GM19099 (cell line): ENCODE data around the gene ARHGAP27.

Source experiments
- POLR2A ChIP-seq: IDR thresholded peaks from 3 replicates; pipeline ENCODE4 v1.6.1; 2011; ENCODE audit warnings: low read depth; ENCODE audit not compliant: insufficient read length; ENCODE audit errors: extremely low read depth

ARHGAP27 gene

DNA sequence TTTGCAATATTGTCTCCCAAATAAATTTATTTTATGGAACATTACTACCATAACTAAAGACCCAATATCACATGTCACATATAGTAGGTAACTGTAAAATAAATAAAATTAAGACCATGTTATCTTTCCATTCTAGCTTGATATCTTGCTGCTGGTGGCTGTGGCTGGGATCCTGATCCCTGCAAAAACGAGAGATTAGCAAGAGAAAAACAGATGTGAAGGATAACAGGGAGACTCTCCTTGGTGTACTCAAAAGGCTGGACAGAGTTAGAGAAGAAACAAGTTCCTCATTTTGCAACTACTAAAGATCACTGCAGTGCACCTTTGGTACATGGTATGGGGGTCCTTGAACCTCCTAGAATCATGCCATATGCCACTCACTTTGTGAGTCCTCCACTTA lies 49.7 kb downstream of the ARHGAP27 start:
- TF ChIP-seq POLR2A, result no peak

DNA sequence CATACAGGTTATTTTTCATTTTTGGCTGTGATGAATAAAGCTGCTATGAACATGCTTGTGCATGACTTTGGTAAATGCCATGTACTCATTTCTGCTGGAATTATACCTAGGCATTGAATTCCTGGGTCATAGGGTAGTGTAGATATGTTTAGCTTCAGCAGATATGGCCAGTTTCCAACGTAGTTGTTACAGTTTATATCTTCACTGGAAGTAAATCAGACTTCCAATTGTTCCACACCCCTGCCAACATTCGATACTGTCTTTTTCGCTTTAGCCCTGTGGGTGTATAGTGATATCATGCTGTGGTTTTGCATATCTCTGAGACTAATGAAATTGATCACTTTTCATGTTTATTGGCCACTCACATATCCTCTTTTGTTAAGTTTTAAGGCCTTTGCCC lies 50.4 kb downstream of the ARHGAP27 start:
- TF ChIP-seq POLR2A, result no peak

DNA sequence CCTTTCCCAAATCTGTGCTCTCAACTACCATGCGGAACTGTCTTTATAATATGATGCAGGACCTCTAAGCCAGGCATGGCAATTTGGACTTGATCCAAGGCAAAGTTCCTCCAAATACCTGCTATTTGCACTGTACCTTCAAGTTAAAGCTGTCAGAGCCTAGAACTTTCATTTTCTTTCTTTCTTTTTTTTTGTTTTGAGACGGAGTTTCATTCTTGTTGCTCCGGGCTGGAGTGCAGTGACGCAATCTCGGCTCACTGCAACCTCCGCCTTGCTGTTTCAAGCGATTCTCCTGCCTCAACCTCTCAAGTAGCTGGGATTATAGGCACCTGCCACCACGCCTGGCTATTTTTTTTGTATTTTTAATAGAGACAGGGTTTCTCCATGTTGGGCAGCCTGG lies 51.7 kb downstream of the ARHGAP27 start:
- TF ChIP-seq POLR2A, result no peak

DNA sequence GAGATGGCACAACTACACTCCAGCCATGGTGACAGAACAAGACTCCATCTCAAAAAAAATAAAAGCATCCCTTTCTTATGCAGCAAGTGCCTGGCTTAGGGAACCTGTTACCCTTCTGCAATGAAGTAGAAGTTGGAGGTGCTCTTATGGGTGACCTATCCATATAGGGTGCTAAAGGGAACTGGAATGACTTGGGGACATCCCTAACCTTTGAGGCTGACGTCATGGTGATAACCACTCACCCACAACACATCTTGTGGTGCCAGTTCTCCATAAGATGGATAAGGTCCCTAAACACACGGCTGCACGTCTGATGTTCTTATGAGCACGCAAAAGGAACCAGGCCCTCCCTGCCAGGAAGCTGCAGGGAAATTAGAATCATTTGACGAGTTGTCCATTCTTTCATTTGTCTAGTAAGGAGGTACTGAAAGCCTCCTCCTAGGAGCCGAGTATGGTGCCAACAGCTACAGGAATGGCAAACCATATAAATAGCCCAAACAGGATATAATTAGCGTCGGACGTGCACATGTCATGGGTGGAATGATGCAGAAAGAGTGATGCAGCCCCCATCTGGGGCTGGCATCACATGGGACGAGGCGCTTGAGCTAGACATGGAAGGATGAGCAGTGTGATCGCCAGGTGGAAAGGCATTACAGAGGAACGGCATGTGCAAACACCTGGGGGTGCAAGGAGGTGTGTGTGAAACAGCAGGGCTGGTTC lies 52.5 kb downstream of the ARHGAP27 start:
- TF ChIP-seq POLR2A, result no peak

DNA sequence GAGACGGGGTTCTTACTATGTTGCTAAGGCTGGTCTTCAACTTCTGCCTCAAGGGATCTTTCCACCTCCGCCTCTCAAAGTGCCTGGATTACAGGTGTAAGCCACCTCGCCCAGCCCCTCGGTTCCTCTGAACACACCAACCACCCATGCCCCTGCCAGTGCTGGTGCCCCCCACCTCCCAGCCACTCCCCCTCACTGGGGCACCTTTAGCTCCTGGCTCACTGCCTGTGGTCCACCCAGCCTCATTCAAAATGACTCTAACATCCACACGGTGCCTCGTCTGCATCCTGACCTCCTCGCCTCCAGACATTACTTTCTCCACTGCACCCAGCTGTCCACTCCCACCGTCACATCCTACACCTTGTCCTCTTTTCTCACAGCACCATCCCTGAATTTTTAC lies 55.3 kb downstream of the ARHGAP27 start:
- TF ChIP-seq POLR2A, result no peak

DNA sequence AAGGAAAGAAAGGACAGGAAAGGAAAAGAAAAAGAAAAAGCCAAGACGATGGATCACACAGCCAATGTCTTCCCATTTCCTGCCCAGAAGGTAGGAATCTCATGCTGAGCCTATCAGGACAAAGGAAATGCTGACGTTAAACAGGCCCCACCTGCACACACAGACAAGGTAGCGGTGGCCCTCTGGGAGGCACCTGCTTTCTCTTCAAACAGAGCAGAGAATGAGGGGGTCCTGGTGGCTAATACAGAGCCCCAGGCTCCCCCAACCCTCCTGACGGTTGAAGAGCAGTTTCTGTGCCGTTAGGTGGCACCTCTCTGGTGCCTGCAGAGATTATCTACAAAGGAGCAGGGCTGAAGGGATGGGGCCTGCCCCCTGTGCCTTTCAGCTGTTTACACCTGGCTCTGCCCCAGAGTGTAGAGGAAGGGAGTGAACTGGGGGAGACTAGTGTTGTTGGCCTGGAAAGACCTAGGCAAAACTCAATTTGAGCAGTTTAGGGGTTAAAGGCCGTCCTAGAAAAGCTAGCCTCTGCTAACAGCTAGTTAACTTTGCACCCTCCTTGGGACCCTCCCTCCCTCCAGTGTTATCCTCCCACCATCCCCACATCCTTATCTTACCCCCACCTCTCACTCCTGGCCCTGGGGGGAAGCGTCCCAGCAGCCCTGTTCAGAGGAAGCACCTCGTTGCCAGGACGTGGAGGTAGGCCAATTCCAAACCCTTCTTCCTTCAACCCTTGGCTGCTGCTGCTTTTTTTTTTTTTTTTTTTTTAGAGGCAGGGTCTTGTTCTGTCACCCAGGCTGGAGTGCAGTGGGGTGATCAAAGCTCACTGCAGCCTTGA lies 56.3 kb downstream of the ARHGAP27 start:
- no peak for TF ChIP-seq POLR2A

DNA sequence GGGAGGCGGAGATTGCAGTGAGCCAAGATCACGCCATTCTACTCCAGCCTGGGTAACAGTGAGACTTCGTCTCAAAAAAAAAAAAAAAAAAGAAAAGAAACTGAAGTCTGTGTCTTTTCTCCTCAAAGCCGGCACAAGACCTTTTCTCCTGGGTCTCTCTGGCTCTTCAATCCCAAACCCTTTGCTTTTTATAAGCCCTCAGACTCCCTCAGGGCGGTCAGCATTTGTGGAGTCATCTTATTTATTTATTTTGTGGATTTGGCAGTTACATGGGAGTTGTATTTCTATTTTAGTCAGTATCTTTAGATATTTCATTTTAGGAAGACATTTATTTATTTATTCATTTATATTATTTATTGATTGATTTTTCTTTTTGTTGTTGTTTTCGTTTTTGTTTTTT lies 58.2 kb downstream of the ARHGAP27 start:
- no peak for TF ChIP-seq POLR2A

DNA sequence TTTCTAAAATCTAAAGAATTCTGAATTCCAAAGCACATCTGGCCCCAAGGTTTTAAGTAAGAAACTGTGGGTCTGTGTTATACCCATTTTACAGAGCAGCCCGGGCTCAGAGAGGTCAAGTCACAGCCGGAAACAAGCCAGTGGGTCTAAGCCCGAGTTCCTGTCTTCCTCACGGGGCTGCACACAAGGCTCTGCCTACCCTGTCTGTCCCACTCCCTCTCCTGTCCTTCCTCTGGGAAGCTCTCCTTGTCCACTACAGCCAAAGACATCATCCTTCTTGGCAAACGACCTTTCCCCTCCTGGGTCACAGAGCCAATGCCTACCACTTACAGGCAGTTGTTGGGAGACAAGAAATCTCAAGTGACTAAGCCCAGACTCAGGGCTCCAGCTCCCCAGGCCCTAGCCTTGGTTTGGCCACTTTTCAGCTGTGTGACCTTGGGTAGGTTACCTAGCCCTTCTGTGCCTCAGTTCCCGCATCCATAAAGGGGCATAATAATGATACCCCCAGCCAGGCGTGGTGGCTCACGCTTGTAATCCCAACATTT lies 60.3 kb downstream of the ARHGAP27 start:
- TF ChIP-seq POLR2A, result no peak

DNA sequence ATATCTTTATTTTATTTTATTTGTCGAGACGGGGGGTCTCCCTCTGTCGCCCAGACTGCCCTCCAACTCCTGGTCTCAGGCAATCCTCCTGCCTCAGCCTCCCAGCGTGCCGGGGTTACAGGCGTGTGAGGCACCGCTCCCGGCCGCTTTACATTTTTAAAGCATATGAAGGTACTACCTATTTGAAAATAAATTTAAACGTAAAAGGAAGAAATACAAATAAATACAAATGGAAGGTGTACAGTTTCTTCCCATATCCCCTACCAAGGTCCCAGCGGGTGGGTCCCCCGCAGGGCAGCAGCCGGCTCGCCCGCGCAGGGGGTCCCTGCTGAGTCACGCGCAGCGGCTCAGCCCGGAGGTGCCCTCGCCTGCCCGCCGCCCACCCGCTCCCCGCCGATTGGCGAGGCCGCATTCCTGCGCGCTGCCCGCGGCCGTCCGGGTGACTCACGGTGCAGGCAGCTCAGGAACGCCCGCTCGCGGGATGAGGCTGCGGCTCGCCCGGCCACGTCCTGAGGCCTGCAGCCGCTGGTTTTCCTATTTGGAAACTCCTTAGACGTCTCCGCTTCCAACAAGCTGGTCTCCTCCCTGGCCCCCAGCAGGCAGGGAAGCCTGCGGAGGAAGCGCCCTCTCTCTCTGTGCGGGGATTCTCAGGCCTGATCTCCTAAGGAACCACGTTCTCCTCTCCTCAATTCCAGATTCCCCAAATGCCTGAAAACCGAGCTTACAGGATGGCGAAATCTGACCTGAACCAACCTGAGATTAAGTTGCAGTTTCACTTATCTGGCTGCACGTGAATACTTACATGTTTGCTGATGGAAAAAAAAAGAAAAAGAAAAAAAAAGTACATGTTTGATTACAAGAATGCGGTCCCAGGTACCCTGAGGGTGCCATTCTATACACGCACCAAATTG lies 61.0 kb downstream of the ARHGAP27 start:
- no peak for TF ChIP-seq POLR2A

DNA sequence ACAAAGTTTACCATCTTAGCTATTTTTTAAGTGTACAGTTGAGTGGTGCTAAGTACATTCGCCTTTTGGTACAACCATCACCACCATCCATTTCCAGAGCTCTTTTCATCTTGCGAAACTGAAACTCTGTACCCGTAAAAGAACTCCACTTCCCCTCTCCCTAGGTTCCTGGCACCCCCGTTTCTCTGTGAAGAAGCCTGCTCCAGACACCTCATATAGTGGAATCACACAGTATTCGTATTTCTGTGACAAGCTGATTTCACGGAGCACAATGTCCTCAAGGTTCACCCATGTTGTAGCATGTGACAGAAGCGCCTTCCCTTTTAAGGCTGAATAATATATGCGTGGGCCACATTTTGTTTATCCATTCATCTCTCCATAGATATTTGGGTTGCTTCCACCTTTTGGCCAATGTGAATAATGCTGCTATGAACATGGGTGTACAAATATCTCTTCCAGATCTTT lies 61.7 kb downstream of the ARHGAP27 start:
- no peak for TF ChIP-seq POLR2A

DNA sequence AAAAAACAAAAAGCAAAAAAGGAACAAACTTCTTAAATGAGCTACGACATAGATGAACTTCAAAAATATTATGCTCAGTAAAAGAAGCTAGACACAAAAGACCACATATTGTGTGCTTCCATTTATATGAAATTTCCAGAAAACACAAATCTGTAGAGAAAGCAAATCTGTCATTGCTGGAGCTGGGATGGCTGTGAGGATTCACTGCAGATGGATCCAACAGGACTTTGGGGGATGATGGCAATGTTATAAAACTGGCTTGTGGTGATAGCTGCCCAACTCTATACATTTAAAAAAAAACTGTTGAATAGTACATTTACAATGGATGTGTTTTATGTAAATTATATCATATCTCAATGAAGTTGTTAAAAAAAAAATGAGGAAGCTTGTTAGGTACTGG lies 63.2 kb downstream of the ARHGAP27 start:
- no peak for TF ChIP-seq POLR2A

DNA sequence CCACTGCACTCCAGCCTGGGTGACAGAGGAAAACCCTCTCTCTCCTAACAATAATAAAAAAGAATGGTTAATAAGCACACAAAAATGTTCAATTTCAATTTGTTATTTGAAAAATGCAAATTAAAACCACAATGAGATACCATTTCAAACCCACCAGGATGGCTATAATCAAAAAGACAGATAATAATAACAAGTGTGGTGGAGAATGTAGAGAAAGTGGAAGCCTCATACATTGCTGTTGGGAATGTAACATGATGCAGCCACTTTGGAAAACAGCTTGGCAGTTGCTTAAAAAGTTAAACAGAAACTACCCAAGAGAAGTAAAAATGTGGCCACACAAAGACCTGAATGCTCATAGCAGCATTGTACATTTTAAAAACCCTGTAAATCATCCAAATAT lies 64.0 kb downstream of the ARHGAP27 start:
- no peak for TF ChIP-seq POLR2A

DNA sequence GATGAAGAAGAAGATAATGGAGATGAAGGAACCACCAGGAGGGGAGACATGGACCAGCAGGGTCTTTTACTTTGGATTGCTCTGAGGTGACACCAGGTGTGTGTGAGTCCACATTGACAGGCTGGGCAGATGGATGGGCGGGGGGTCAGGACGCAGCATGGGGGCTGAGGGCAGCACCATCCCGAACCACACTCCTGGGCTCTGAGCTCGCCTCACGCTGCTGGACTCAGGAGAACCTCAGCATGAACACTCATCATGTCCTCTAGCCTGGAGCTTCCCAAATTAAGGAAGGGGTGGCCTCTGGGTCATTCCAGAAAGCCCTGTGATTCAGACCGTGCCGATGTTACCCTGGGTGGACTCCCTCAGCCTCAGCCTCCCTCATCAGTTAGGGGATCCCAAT lies 65.5 kb downstream of the ARHGAP27 start:
- no peak for TF ChIP-seq POLR2A

DNA sequence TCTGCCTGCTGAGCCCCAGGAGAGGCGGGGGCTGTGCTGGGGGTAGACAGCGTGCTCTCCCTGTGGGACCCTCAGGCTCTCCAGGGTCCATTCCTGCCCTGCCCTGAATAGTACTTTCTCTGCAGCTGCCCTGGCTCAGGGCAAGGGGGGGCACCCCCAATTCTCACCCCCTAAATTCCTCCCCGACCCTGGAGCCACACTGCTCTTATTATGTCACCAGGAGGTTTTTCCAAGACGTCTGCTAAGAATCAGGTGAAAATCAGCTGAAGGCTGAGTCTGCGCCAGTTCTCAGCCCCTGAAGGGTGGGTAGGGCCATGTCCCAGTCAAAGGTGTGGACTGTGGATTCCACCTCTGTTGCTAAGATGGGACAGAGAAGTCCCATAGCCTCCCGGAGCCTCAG lies 66.0 kb downstream of the ARHGAP27 start:
- TF ChIP-seq POLR2A, result no peak

DNA sequence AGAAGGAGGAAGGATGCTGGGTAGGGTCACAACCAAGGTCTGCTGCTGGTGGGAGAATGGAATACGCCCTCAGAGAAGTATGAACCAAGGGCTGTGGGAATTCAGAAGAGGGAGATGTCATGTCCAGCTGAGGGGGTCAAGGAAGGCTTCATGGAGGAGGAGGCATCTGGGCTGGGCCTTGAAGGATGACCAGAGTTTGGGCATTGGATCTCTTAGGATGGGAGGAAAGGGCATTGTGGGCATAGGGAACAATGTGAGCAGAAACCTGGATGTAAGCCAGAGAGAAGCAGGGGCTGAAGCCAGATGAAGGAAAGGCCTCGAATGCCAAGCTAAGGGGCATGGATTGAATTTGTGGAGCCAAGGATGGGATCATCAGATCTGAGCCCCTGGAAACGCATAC lies 66.6 kb downstream of the ARHGAP27 start:
- no peak for TF ChIP-seq POLR2A
